NT2/D1 (cell line): ENCODE data around the gene PDK3.

ENCODE experiments used
- YY1 ChIP-seq: IDR thresholded peaks from 2 replicates; pipeline ENCODE4 v1.6.1; 2011; ENCODE audit not compliant: insufficient read length, insufficient read depth
- ZNF274 ChIP-seq: IDR thresholded peaks from 2 replicates; pipeline ENCODE4 v1.6.1; 2011; ENCODE audit warnings: mild to moderate bottlenecking, low read depth, low read length

DNA sequence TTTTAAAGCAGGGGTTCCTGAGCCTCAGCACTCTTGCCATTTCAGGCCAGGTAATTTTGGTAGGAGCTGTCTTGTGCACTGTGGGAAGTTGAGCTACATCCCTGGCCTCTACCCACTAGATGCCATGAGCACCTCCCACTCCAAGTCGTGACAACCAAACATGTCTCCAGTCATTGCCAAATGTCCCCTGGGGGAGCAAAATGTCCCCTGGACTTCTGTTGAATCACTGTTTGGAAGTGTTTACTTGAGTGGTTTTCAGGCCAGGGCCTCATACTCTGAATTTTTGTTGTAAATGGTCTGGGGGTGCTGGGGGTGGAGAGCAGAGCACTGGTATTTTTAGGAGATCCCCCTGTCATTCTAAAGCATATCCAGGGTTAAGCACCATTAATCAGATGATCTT is 3.2 kb downstream of the PDK3 start:
- TF ChIP-seq YY1: no peak
- no peak for TF ChIP-seq ZNF274
